Smooth muscle cell (in vitro differentiated cells): ENCODE data around the gene PSMD2. TPM values are rescaled to one million over a fixed set of nuclear protein-coding genes. Genes with fewer than 3 reads are reported as not detected.

Source experiments
- DNase-seq: peaks from one replicate; lab custom pipeline; 2025; ENCODE audit not compliant: unreplicated experiment; lab: John Stamatoyannopoulos, UW
- H2AFZ ChIP-seq: fragments of 200-600 bp; sonication (generic); 2 replicates; pipeline ENCODE4 v1.6.0; 2016; ENCODE audit warnings: antibody characterized with exemption, low read depth, mild to moderate bottlenecking
- H3F3A ChIP-seq: fragments of 200-600 bp; sonication (generic); 2 replicates; pipeline ENCODE4 v1.6.0; 2017; ENCODE audit warnings: antibody characterized with exemption, low read depth
- H3K27ac ChIP-seq: fragments of 200-600 bp; sonication (generic); 2 replicates; pipeline ENCODE4 v1.5.1; 2016; ENCODE audit warnings: low read depth, mild to moderate bottlenecking
- H3K27me3 ChIP-seq: fragments of 200-600 bp; sonication (generic); 2 replicates; pipeline ENCODE4 v1.6.1; 2016; ENCODE audit warnings: low read depth, mild to moderate bottlenecking
- H3K36me3 ChIP-seq: fragments of 200-600 bp; sonication (generic); 2 replicates; pipeline ENCODE4 v1.5.1; 2016; ENCODE audit warnings: low read depth
- H3K4me1 ChIP-seq: fragments of 200-600 bp; sonication (generic); 2 replicates; pipeline ENCODE4 v1.5.1; 2016; ENCODE audit warnings: low read depth
- H3K4me2 ChIP-seq: fragments of 200-600 bp; sonication (generic); 2 replicates; pipeline ENCODE4 v1.6.0; 2016; ENCODE audit warnings: mild to moderate bottlenecking
- H3K4me3 ChIP-seq: fragments of 200-600 bp; sonication (generic); 2 replicates; pipeline ENCODE4 v1.5.1; 2016; ENCODE audit warnings: mild to moderate bottlenecking
- H3K79me2 ChIP-seq: fragments of 200-600 bp; sonication (generic); 2 replicates; pipeline ENCODE4 v1.6.0; 2016; ENCODE audit warnings: low read depth, mild to moderate bottlenecking
- H3K9ac ChIP-seq: fragments of 200-600 bp; sonication (generic); 2 replicates; pipeline ENCODE4 v1.6.0; 2016; ENCODE audit warnings: low read depth
- H3K9me3 ChIP-seq: fragments of 200-600 bp; sonication (generic); replicated peaks from 2 replicates; pipeline ENCODE4 v1.5.1; 2016; ENCODE audit warnings: low read depth
- H4K20me1 ChIP-seq: fragments of 200-600 bp; sonication (generic); 2 replicates; pipeline ENCODE4 v1.6.0; 2016; ENCODE audit warnings: low read depth
- CTCF ChIP-seq: fragments of 200-600 bp; sonication (generic); IDR thresholded peaks from 2 replicates; pipeline ENCODE4 v1.5.1; 2017; ENCODE audit warnings: borderline replicate concordance, mild to moderate bottlenecking, antibody characterized with exemption; ENCODE audit not compliant: insufficient read depth, poor library complexity, severe bottlenecking
- WGBS: methylation state at CpG from one replicate; pipeline ENCODE4 v1.1.7; 2016; ENCODE audit warnings: low lambda C conversion rate; 5-methylcytosine and 5-hydroxymethylcytosine counted together
- polyA plus RNA-seq: library from polyadenylated mRNA; unstranded; fragments of >200 nt; fragmentation: Nextera tagmentation; extraction: Ambion mirVana; gene quantifications from 2 replicates; pipeline ENCODE4 v1.2.1, GENCODE V29; 2016
- total RNA-seq: library from RNA; depleted of rRNA; stranded (reverse); fragments of >200 nt; gene quantifications from 2 replicates; pipeline ENCODE4 v1.2.3, GENCODE V29; 2014

PSMD2 gene
- total and polyA plus RNA-seq, 2 experiments from 2014 or later, result 315 to 356 TPM

GRCh38 chr3:184289426-184289938 lies 9.6 kb upstream of the PSMD2 start:
- Histone ChIP-seq H4K20me1 (no peaks in the 10 kb centered on the region), H2AFZ (no peak overlapping the region), H3K36me3 (no peaks in the 10 kb centered on the region), H3K9ac (no peak overlapping the region), H3K4me1 (no peaks in the 10 kb centered on the region), H3K9me3 (no peaks in the 10 kb centered on the region), H3K4me2 (no peak overlapping the region), H3K27me3 (peaks cover 11% of the 10 kb centered on the region), H3K4me3 (no peak overlapping the region), H3K79me2 (no peaks in the 10 kb centered on the region), H3K27ac (no peak overlapping the region), H3F3A (no peaks in the 10 kb centered on the region)
- no peak for DNase-seq
- WGBS, result 26% methylated on average over 10 of the region's 10 CpGs
- TF ChIP-seq CTCF, result peak; percentile 47

DNA sequence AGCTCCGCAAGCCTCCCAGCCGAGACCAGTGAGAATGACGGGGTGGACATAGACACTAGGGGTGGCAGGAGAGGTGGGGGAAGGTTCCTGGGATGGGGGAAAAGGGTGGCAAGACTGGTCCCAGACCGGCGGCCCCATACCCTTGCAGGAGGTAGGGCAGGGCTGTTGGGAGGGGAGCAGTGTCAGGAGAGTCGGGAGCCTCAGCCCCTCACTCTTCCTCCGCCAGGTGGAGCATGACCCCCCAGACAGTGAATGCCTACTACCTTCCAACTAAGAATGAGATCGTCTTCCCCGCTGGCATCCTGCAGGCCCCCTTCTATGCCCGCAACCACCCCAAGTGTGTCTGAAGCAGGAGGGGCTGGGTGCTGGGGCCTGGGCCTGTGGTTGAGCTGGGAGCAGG lies 8.7 kb upstream of the PSMD2 start:
- Histone ChIP-seq H4K20me1 (no peaks in the 10 kb centered on the region), H3K4me3 (no peak overlapping the region), H3K9me3 (no peaks in the 10 kb centered on the region), H2AFZ (no peak overlapping the region), H3F3A (no peaks in the 10 kb centered on the region), H3K4me2 (no peak overlapping the region), H3K9ac (no peak overlapping the region), H3K4me1 (no peaks in the 10 kb centered on the region), H3K27me3 (peaks cover 11% of the 10 kb centered on the region), H3K79me2 (no peaks in the 10 kb centered on the region), H3K27ac (no peak overlapping the region), H3K36me3 (no peaks in the 10 kb centered on the region)
- no peak for DNase-seq
- TF ChIP-seq CTCF, result no peak
- 89% methylated on average over 10 of the region's 10 CpGs for WGBS

- H3K27ac ChIP-seq, result no peak overlapping the region
- no peaks in the 10 kb centered on the region for H3K79me2 ChIP-seq
- peaks cover 11% of the 10 kb centered on the region for H3K27me3 ChIP-seq
- no peak overlapping the region for H3K4me2 ChIP-seq
- no peak for DNase-seq
- no peaks in the 10 kb centered on the region for H3F3A ChIP-seq
- no peak overlapping the region for H3K9ac ChIP-seq
- TF ChIP-seq CTCF, result no peak
- H3K36me3 ChIP-seq, result no peaks in the 10 kb centered on the region
- no peak overlapping the region for H3K4me3 ChIP-seq
- H3K9me3 ChIP-seq, result no peaks in the 10 kb centered on the region
- no peaks in the 10 kb centered on the region for H4K20me1 ChIP-seq
- H2AFZ ChIP-seq, result no peak overlapping the region
- no peaks in the 10 kb centered on the region for H3K4me1 ChIP-seq
- 90% methylated on average over 22 of the region's 22 CpGs for WGBS
These were observed 7.8 kb upstream of the PSMD2 start for GRCh38 chr3:184291044-184291737.
